G401 (cell line): Measurements from ENCODE around the gene COA5. TPM values are rescaled to one million over a fixed set of nuclear protein-coding genes. Genes with fewer than 3 reads are reported as not detected.
A peak's percentile ranks its signal among the peaks of the same experiment; 100 is the strongest.

Source experiments
- DNase-seq: peaks from one replicate; pipeline ENCODE4 v3.0.0-alpha.2; 2015; ENCODE audit warnings: low spot score
- in situ Hi-C: cut with HindIII; loops from 2 replicates; pipeline ENCODE4 v1.10.0; 2016; ENCODE audit warnings: low sequenced_read_pairs, mixed read lengths
- total RNA-seq: library from RNA; depleted of rRNA; stranded (reverse); fragments of >200 nt; shearing (Covaris generic); gene quantifications from 2 replicates; pipeline ENCODE4 v1.2.3, GENCODE V29; 2014; rRNA removed

COA5 gene
- total RNA-seq, 1 experiment from 2014 or later: 21.5 TPM

DNA sequence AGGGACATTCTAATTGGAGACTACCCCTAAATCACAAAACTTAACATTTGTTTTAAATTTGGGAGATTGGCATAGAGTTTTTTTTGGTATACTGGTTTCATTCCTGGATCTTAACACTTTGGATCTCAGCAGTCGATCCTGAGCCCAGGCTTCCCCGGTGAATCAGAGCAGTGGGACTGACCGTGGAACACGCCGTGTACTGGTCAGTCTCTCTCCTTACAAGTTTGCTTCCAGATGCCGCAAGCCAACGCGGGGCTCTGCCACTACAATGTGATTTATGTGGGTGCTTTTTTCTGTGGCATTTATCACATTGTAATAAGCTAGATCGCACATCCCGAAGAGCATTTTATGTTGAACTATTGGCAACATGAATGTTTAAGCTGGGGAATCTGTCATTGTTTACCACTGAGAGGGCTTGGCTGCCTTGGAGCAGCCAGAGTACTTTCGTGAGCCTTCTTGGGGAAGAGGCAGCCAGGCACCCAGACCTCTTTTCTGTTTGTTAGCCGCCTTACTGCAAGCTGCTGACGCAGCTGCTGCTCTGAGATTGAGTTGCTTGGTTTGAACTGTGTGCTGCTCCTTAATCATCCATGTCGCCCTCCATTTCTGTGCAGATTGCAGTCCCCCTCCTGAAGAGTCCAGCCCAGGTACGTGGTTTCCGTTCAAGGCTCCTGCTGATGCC lies 49.3 kb downstream of the COA5 start:
- in situ Hi-C loops: no loop called here
- no peak for DNase-seq

GRCh38 chr2:98556344-98557033 lies 51.8 kb downstream of the COA5 start:
- DNase-seq: no peak
- in situ Hi-C loops: no loop called here

- DNase-seq: peak; percentile 29
- in situ Hi-C loops: no loop called here
Measured at GRCh38 chr2:98555696-98556095, 52.6 kb downstream of the COA5 start.

- no peak for DNase-seq
- in situ Hi-C loops: no loop called here
Measured at GRCh38 chr2:98554116-98554861, 54.0 kb downstream of the COA5 start.

DNA sequence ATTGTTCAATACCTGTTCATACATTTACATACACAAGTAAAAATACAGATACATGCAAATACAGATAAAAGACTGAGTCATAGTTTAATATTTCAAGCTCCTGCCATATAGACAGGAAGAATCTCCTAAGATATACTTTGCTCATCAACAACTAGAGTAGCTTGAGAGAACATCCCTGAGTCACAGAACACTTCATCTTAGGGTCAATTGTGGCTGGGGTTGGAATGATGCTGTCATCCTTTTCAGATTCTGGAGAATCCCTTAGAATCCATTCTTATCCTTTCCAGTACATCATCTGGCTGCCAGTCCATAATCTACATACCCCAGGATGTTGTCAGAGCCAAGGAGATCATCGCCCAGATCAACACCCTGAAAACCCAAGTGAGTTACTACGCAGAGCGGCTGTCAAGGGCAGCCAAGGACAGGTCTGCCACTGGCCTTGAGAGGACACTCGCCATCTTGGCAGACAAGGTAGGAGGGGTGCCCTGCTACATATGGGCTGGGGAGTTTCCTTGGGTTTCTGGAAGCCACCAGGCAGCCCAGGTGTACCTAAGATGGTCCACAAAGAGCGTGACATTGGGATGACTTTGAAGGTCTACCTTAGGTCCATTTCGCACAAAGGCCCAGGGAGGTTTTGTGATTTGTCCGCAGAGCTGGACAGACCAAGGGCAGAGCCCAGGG lies 55.7 kb downstream of the COA5 start:
- DNase-seq: no peak
- in situ Hi-C loops: no loop called here

- DNase-seq: no peak
- in situ Hi-C loops: no loop called here
Measured at GRCh38 chr2:98551316-98551715, 57.0 kb downstream of the COA5 start.

DNA sequence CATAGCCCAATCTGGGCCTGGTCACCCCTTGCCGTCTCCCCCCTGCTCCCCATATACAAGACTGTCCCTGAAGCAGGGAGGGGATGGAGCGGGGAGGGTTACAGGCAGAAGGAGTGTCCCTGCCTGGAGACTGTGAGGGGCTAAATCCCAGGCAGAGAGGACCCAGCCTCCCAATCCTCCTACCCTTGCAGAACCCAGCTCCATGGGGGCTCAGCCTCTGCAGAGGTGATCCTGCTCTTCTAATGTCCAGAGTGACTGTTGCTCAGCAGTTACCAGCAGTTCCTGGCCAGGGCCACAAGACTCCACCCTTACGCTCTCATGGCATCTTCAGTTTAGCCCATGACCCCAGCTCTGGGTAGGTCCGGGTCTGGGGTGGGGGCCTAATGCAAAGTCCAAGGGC lies 58.1 kb downstream of the COA5 start:
- in situ Hi-C loops: no loop called here
- DNase-seq: no peak

Other genes with a start within 250 kb of the COA5 start
- gene INPP4A, start 163.7 kb downstream of the COA5 start, total RNA-seq: 11.3 and 15.2 TPM in 2 replicates
- 38.5 and 41.7 TPM in 2 replicates for gene UNC50, start 77 bp upstream of the COA5 start, total RNA-seq
- 3.0 and 4.4 TPM in 2 replicates for gene MGAT4A, start 122.6 kb upstream of the COA5 start, total RNA-seq